Esophagus muscularis mucosa (tissue), 3 donors: ENCODE measurements around the gene ITLN1.
"Not testable (repeated sequence)": the region's sequence is repeated elsewhere in the genome, so short reads cannot be mapped to it uniquely, and the experiment has no call there.

ENCODE experiments used
- CTCF ChIP-seq, 3 experiments: fragments of 200-600 bp in 2 of 3; fragments of 450-650 bp in 1 of 3; sonication (generic) in 2 of 3; IDR thresholded peaks; one replicate each; pipeline ENCODE4 v1.5.1; 2017 to 2019; ENCODE audit warnings: antibody characterized with exemption in 3 of 3, mild to moderate bottlenecking in 2 of 3, moderate library complexity in 1 of 3
- EP300 ChIP-seq: sonication (generic); formaldehyde crosslinking; IDR thresholded peaks from one replicate; pipeline ENCODE4 v1.6.1; 2017; ENCODE audit warnings: antibody characterized with exemption

GRCh38 chr1:160894368-160895135, 9.6 kb upstream of the ITLN1 start:
- not testable (repeated sequence) for TF ChIP-seq CTCF (IDR thresholded peaks at IDR 0.05); EP300
